ENCODE measurements around the gene EPB41L4A. TPM values are rescaled to one million over a fixed set of nuclear protein-coding genes. Genes with fewer than 3 reads are reported as not detected.
A peak's percentile ranks its signal among the peaks of the same experiment; 100 is the strongest.

Gene EPB41L4A
- polyA plus RNA-seq, 3 donors = 21.0 to 26.2 (median 21.8) TPM

DNA sequence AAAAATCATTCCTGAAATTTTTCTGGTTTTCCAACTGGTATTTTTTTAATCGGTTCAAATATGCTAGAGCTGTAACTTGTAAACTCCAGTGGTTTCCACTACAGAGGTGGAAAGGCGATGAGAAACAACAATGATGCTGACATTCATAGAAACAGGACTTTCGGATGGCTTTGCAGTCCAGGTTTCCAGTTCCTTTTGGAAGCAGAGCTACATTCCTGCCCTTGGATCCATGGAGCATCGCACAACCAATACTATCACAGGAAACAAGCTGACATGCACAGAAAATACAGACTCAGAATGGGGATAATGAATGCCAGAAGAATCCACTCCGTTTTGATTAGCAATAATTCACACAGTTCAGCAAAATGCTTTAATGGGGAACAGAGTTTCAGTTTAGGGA lies 140.0 kb downstream of the EPB41L4A start:
- DNase-seq (ENCODE audit: extremely low read depth in 1 of 11, low read depth in 9 of 11, low spot score in 4 of 11) = no peak

GRCh38 chr5:112276991-112277390 lies 142.1 kb downstream of the EPB41L4A start:
- DNase-seq (ENCODE audit: extremely low read depth in 1 of 11, low read depth in 9 of 11, low spot score in 4 of 11) = no peak

GRCh38 chr5:112275671-112276070 lies 143.4 kb downstream of the EPB41L4A start:
- no peak for DNase-seq (ENCODE audit: extremely low read depth in 1 of 11, low read depth in 9 of 11, low spot score in 4 of 11)

DNA sequence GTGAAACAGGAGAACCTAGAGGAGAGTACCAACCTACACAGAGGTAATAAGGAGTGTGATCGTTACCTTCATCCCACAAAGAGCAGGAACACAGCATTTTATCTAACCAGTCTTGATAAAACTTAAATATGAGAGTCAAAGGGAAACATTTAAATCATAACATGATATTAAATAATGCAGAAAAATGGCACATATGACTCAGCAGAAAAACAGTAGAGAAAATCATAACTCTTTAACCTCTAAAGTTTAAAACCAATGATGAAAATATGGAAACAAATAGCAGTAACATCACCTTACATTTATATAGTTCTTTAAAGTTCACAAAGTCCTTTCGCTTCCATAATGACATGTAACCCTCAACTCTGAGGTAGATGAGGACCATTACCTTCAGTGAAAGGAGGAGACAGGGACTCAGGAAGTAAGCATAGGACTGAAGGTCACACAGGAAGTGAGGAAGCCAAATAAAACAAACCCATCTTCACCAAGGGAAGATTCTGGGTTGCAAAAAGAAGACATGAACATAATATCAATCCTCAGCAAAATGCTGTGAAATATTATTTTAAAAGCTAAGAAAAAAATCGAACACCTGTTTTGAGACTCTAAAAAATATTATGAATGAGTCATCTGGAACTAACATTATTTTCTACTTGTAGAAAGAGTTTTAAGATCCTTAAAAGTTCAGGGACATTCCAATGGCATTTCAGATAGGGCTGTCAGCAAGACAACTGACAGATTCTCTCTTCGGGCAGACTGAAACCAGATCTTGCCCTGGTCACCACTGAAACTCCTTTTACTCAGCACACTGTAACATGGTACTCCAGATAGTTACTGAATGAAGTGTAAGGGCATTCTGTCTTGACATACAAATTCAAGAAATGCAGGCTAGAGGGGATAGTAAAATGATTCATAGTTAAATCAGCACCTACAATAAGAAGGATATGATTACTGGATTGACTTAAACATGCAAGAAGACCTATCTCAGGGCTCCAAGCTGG lies 148.5 kb downstream of the EPB41L4A start:
- no peak for DNase-seq (ENCODE audit: extremely low read depth in 1 of 11, low read depth in 9 of 11, low spot score in 4 of 11)

GRCh38 chr5:112267231-112267630 lies 151.8 kb downstream of the EPB41L4A start:
- no peak for DNase-seq (ENCODE audit: extremely low read depth in 1 of 11, low read depth in 9 of 11, low spot score in 4 of 11)

DNA sequence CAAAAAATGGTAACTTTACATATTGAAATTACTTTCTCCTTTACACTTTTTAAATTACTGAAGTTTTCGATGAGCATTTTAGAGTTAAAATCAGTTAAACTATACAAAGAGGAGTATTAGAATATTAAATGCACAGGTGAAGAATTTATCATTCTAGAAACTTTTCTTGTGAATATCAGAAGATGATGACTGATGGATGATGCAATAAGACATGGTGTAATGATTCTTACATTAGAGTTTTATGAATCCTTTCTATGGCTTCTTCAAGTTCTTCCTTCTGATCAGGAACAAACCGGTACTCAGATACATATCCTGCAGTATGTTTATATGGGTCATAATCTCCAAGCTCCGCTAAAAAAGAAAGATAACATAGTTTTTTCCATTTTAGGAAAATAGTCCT lies 154.4 kb downstream of the EPB41L4A start:
- no peak for DNase-seq (ENCODE audit: extremely low read depth in 1 of 11, low read depth in 9 of 11, low spot score in 4 of 11)

GRCh38 chr5:112264151-112264550 lies 154.9 kb downstream of the EPB41L4A start:
- no peak for DNase-seq (ENCODE audit: extremely low read depth in 1 of 11, low read depth in 9 of 11, low spot score in 4 of 11)

GRCh38 chr5:112263469-112263868 lies 155.6 kb downstream of the EPB41L4A start:
- DNase-seq (ENCODE audit: extremely low read depth in 1 of 11, low read depth in 9 of 11, low spot score in 4 of 11) = no peak

DNA sequence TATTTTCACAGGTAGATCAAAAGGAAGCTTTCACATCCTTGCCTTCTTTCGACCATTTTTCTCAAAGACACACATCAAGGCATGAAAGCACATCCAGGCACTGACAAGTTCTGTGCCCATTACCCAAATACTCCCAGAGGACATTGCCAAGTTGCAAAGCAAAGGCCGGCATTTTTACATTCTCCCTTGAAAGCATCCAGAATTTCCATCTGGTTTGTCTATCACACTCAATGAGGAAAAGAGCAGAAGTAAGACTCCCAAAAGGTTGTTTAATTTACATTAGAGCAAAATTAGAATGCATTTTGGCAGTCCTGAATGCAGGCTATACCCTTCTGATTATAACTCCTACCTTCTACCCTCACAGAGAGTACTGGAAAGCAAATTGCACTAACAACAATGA lies 160.5 kb downstream of the EPB41L4A start:
- no peak for DNase-seq (ENCODE audit: extremely low read depth in 1 of 11, low read depth in 9 of 11, low spot score in 4 of 11)

GRCh38 chr5:112257976-112258375 lies 161.1 kb downstream of the EPB41L4A start:
- no peak for DNase-seq (ENCODE audit: extremely low read depth in 1 of 11, low read depth in 9 of 11, low spot score in 4 of 11)

- DNase-seq (ENCODE audit: extremely low read depth in 1 of 11, low read depth in 9 of 11, low spot score in 4 of 11) = no peak
Measured at GRCh38 chr5:112257005-112257404, 162.1 kb downstream of the EPB41L4A start.

DNA sequence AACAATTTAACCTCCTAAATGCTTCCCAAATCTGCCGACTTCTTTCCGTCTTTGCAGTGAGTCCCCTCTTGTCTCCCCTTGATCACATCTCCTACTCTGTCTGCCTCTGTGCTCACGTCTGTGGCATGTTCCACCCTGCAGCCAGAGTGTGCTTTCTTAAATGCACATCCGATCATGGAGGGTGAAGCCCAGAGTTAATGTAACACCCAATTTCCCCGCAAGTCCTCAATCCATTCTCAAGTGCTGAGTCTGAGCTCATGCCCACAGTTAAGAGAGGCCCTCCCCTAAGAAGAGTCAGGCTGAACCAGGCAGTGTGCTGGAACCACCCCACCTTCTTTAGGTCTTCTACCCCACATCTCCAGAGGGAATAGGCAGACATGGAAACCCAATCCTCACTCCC lies 164.8 kb downstream of the EPB41L4A start:
- no peak for DNase-seq (ENCODE audit: extremely low read depth in 1 of 11, low read depth in 9 of 11, low spot score in 4 of 11)

- no peak for DNase-seq (ENCODE audit: extremely low read depth in 1 of 11, low read depth in 9 of 11, low spot score in 4 of 11)
Measured at GRCh38 chr5:112253478-112254250, 165.4 kb downstream of the EPB41L4A start.

DNA sequence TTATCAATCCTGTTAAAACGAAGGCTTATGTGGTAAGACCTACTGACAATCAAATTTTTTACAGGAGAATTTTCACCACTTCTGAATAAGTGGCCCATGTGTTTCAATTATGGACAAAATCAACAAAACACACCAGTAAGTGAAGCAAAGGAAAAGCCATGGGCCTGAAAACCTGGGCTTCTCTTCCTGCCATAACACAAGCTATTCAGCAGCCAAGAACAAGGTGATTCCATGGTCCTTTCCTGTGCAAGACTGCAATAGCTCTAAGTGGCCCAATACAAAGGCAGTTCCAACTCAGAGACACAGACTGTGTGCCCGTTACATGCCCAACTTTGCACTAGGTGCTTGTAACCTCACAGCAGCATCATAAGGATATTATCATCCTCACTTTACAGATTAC lies 168.5 kb downstream of the EPB41L4A start:
- no peak for DNase-seq (ENCODE audit: extremely low read depth in 1 of 11, low read depth in 9 of 11, low spot score in 4 of 11)

- DNase-seq (ENCODE audit: extremely low read depth in 1 of 11, low read depth in 9 of 11, low spot score in 4 of 11) = no peak
Measured at GRCh38 chr5:112248623-112249022, 170.5 kb downstream of the EPB41L4A start.

DNA sequence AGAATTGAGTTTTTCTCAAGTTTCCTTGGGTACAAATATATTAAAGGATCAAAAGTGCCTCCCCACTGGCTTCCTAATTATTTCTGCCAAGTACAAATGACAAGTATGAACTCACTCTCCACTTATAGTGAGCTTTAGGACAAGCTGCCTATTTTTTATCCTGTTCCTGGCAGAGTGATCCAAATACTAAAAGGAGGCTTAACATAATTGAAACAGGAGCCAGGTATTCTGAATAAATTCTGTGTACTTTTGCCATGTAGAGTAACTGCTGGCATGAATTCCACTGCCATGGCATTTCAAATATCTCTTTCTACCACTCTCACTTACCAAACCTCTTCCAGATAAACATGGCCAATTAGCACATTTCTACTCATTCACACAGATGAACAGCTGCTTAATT lies 171.1 kb downstream of the EPB41L4A start:
- DNase-seq (ENCODE audit: extremely low read depth in 1 of 11, low read depth in 9 of 11, low spot score in 4 of 11) = no peak

- DNase-seq (ENCODE audit: extremely low read depth in 1 of 11, low read depth in 9 of 11, low spot score in 4 of 11) = no peak
Measured at GRCh38 chr5:112245656-112246055, 173.4 kb downstream of the EPB41L4A start.

DNA sequence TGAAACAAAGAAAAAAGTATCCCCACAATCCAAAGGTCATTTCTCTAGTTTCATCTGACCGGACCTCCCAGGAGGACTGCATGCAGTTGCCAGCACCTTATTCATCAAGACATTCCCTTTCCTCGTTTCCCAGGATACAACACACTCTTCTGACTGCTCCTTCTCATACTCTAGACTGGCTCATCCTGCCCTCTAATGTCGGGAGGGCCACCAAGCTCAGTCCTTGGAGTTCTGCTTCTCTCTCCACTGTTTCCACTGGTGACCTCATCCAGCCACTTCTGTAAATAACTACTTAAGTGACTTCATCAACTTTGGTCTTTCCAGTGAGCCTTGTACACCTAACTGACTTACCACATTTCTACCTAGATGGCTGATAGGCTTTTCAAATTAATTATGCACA lies 179.1 kb downstream of the EPB41L4A start:
- DNase-seq (ENCODE audit: extremely low read depth in 1 of 11, low read depth in 9 of 11, low spot score in 4 of 11) = peak in 1 of 11 donors; percentile 20

GRCh38 chr5:112238473-112238872 lies 180.6 kb downstream of the EPB41L4A start:
- DNase-seq (ENCODE audit: extremely low read depth in 1 of 11, low read depth in 9 of 11, low spot score in 4 of 11) = no peak

DNA sequence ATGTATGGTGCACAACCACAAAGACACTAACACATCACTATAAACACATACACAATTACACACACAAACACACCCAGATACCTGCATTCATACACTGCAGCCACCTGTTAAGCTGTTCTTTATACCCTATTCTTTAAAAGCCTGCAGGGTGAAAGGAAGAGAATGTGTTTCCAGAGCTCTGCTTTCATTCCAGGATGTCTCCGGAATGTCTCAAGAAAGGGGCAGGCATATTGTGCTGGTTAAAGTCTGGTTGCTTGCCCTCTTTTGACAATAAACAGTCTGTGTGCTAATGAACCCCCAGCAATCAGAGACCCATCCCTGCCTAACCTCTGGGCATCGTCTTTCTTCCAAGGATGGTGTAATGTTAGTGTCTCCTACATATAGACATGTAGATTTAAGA lies 181.6 kb downstream of the EPB41L4A start:
- no peak for DNase-seq (ENCODE audit: extremely low read depth in 1 of 11, low read depth in 9 of 11, low spot score in 4 of 11)

All from renal cortex interstitium (tissue), 11 donors.